ENCODE data around the gene TANGO2.

TANGO2 gene

DNA sequence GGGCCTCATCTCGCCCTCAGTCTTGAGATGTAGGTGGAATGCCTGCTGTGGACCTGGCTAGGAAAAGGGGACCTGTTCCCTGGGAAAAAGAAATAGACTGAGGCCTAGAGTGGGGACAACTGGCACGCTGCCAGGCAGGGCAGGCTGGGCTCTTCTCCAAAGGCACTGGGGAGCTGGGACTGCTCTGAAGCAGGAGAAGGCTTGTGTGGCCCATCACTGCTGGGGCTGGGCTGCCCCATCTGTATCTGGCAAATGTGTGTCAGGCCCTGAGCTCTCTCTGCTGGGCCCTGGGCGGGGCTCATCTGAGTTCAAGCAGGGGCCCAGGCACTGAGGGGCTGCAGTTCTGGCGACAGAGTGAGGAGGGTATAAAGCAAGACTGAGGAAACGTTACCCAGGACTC, 37.2 kb upstream of the TANGO2 start:
- DNase-seq (ENCODE audit: low read depth in 2 of 2), result no peak

DNA sequence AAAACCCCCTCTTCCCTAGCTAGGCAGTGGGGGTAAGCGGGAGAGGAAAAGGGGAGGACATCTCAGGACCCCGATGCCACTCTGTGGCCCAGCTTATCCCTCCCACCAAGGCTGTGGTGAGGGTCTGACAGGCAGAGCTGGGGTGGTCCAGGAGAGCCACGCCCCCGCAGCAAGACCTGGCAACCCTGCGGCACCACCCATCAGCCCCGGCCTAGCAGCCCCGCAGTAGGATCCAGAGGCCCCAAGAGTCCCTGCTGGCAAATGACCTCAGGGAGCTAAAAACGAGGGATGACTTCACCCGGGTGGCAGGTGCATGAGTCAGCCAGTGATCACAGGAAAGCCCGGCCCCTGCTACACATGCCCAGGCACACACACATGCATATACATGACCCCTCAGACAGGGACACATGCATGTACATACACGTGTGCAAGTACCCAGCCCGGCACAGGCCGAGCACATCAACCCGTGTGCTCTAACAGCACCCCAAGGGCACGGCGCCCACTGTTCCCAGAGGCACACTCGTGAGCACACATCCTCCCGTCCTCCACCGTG, 36.6 kb upstream of the TANGO2 start:
- DNase-seq (ENCODE audit: low read depth in 2 of 2), result no peak

GRCh38 chr22:19984851-19985811, 35.8 kb upstream of the TANGO2 start:
- DNase-seq (ENCODE audit: low read depth in 2 of 2), result no peak

DNA sequence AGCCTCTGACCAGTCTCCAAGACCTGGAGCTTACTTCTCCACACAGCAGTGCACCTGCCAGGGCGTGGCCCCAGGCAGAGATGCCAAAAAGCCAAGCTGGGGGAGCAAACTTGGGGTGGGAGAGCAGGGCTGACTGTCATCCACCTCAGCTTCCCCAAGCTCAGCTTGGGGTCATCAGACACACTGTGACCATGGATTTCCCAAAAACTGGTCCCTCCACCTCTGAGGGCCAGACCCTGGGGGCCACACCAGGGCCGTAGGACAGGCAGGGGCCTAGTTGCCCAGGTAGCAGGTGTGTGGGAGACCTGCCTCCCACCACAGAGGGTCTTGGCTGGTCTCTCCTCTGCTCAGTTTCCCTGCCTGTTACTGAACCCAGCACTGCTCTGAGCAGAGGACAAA, 34.9 kb upstream of the TANGO2 start:
- no peak for DNase-seq (ENCODE audit: low read depth in 2 of 2)

- DNase-seq (ENCODE audit: low read depth in 2 of 2), result peak; percentile 18 to 21
Measured at GRCh38 chr22:19986410-19987341, 34.2 kb upstream of the TANGO2 start.

GRCh38 chr22:19987394-19988306, 33.3 kb upstream of the TANGO2 start:
- no peak for DNase-seq (ENCODE audit: low read depth in 2 of 2)

DNA sequence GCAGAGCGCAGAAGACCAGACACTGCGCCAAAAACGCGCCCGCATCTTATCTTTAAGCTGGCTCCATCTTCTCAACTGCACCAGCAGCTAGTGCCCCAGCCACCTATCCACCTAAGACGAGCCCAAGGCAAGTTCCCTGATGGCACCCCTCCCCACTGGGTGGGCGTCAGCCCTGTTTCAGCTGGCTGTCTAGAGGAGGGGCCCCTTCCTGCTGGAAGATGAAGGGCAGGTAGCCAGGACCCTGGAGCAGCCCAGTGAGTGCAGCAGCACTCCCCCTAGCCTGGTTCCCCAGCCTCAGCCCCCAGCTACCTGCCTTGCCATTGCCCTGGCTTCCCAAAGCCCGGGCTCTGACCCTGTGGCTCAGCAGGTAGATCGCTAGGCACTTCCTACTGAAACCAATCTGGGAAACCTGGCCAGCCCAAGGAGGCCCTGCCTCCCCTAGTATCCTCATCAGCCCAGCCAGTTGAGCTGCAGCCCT, 32.5 kb upstream of the TANGO2 start:
- DNase-seq (ENCODE audit: low read depth in 2 of 2), result no peak

- no peak for DNase-seq (ENCODE audit: low read depth in 2 of 2)
Measured at GRCh38 chr22:19988965-19989724, 31.8 kb upstream of the TANGO2 start.

DNA sequence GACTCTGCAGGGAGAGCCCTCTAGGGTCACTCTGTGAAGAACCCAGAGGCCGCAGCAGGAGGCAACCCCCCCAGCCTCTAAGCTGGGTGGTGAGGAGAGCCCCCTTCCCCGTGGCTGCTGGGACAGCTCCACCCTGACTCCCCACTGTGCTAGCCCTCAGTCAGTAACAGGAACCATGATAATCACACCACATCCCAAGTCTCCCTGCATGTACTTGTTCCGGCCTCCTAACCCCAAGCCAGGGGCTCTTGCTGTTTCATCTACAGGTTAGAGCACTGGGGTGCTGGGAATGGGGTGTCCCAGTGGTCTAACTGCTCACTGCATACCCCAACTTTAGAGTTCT, 31.2 kb upstream of the TANGO2 start:
- no peak for DNase-seq (ENCODE audit: low read depth in 2 of 2)

DNA sequence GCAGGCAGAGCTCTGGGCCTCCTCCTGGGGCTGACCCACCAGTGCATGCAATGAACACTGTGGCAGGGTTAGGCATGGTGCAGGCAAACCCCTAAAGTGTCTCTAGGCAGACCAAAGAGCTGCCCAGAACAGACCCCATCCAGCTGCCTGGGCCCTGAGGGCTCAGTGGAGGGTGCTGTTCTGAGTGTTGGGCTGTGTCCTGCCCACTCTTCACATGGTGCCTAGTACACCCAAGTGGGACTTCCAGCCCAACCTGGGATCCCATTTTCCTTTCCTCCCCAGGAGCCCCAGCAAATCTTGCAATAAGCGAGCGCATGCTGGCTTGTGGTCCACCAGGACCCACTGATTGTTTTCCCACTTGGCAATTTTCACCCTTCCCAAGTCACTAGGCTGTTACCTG, 30.7 kb upstream of the TANGO2 start:
- no peak for DNase-seq (ENCODE audit: low read depth in 2 of 2)

DNA sequence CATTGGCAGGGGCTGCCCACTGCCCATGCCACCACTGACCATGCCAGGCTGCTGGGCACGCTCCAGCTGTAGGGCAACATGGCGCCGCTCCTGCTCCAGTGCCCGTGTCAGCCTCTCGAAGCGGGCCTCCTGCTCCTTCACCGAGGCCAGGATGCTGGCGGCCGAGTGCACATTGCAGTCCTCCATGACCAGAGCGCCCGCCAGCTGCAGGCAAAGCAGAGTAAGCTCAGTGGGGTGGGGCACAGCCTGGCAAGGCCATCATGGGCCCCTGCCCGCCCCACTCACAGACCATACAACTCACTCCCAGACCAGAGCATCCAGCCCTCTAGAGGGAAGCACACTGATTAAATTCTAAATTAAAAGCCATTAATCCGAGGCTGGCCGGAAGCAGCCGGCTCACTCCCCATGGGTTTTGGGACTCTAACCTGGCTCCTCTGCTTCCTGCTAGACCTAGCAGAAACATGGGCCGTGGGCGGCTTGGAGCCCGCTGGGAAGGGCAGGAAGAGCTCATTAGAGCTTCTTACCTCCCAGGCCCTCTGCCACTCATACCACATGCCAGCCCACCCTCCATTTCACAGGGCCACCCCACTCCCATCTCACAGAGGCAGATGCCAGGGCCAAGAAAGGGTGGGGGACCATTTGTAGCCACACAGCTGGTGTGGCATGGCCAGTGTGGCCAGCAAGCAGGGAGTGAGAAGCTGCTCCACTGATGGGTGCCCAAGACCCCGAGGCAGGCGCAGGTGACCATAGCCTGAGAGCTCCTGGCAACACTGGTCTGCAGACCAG, 30.1 kb upstream of the TANGO2 start:
- DNase-seq (ENCODE audit: low read depth in 2 of 2), result no peak

- DNase-seq (ENCODE audit: low read depth in 2 of 2), result no peak
Measured at GRCh38 chr22:19991395-19991644, 29.6 kb upstream of the TANGO2 start.

DNA sequence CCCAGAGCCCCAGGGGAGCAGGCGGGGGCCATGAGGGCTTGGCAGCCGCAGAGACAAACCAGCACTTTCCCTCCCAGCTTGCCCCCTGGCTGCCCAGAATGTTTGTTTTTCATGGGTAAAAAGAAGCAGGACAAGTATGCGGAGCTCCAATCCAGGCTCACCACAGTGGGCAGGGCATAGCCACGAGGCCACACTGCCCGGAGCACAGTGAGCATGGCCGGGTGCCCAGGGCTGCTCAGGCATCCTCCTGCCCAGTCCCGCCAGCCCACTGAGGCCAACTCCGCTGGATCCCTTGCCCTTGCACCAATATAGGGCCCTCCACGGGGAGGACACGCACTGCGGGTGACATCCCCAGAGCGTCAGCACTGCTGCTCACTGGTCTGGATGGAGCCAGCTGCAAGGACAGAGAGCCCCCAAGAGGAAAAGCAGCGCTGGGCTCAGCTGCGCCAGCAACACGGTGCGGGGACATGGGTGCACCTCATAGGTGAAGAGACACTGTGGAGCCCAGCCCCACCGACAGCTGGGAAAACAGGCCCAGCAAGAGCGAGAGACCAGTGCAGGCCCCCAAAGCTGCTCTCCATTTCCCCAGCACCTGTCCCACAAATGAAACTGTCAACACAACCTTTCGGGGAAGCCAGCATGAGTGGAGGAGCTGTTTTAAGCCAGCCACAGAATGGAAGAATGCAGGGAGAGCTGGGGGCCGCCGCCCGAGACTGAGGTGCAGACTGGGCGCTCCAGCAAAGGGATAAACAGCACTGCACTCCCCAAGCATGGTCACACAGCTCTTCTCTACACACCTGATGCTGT, 29.1 kb upstream of the TANGO2 start:
- DNase-seq (ENCODE audit: low read depth in 2 of 2), result no peak

DNA sequence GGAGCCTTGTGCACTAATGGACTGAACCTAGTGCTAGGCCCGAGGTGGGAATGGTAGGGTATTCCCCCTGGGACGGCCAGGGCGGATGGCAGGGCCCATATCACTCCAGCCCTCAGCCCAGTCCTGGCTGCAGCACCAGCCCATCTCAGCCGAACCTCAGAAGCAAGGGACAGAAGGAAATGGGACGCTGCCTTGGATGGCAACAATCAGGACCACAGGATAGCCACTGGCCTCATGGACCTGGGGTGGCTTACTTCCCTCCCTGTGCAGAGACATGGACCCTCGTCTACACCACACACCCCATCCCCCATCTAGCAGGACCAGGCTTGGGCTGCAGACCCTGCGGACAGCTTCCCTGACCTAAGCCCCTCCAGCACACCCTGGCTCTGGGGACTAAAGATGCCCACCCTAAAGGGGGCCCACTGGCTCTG, 28.4 kb upstream of the TANGO2 start:
- DNase-seq (ENCODE audit: low read depth in 2 of 2), result no peak

DNA sequence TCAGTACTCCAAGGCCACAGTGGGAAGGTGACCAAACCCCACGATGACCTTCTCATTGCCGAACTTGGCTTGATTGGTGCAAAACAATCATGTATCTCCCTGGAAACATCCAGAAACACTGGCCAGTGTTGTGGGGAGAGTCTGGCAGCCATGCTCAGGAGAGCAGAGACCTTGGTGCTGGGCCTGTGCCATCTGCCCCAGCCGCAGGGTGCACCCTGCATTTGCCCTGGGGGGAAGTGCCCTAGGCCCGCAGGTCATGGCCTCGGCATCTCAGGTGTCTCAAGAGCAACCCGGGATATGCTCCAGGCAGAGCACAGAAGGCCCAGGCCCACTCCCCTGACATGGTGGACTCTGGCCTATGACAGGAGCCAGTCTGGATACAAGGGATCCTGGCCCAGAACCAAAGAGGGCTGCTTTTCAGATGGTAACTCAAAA, 28.0 kb upstream of the TANGO2 start:
- no peak for DNase-seq (ENCODE audit: low read depth in 2 of 2)

- DNase-seq (ENCODE audit: low read depth in 2 of 2), result no peak
Measured at GRCh38 chr22:19993926-19994325, 27.0 kb upstream of the TANGO2 start.

GRCh38 chr22:19994851-19995610, 25.9 kb upstream of the TANGO2 start:
- no peak for DNase-seq (ENCODE audit: low read depth in 2 of 2)

Measured in stimulated activated CD4-positive, alpha-beta T cell treated with anti-CD3 and anti-CD28 coated beads, Interleukin-1b, Interleukin-23, amount 100 ng/mL, for 1 hour (primary cell).